NCI-H2107 treated with DMSO at 0.1 percent for 48 hours (cell line): Measurements from ENCODE around the gene AP4E1.
"Not testable (repeated sequence)": the region's sequence is repeated elsewhere in the genome, so short reads cannot be mapped to it uniquely, and the experiment has no call there.

ENCODE experiments used
- DNase-seq: peaks from one replicate; lab custom pipeline; 2025; ENCODE audit not compliant: unreplicated experiment; lab: John Stamatoyannopoulos, UW

AP4E1 gene

GRCh38 chr15:51016615-51017014 is 108.1 kb downstream of the AP4E1 start:
- no peak for DNase-seq

- no peak for DNase-seq
Measured at GRCh38 chr15:51022206-51022605, 113.7 kb downstream of the AP4E1 start.

DNA sequence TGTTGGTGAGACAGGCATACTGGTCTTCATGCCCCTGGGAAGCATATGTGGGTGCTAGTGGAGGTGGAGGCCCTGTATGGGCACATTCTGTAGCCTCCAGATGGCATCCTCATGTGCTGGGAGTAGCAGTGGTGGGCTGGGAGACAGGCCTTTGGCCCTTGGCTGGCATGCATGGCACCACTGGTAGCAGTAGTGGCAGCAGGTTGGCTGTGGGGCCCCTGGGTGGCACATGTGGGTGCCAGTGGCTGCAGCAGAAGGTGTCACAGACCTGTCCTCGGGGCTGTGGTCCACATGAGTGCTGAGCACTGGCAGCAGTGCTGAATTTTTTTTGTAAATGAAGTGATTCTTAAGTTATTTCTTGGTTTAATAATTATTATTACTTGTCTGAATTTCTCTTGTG is 115.0 kb downstream of the AP4E1 start:
- no peak for DNase-seq

DNA sequence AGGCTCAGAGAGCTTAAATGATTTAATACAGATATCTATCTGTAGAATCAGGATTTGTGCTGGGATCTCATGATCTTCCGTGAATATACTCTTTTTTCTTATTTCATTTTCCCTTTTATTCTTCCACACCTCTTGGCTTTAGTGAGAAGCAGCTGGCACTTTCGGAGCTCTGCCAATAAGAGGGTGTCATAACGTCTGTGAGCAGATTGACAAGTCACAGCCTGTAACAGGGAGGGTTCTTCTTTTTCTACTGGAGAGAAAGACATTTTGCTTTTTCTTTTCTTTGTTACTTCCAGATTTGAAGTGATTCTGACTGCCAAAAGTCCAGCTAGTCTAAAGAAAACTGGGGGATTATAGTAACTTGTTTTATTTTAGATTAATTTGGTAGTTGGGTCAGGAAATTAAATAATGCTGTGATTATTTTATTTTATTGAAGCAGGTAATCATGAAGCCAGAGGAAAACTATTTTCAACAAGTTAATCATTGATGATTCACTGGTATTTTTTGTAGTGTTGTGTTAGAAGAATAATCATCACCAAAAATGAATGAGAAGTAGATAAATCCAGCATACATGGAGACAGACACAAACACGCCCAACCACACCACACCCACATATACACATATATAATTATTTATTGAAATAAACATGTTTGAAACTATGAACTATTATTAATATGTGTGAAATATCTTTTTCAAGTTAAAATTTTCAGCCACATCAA is 116.4 kb downstream of the AP4E1 start:
- no peak for DNase-seq

DNA sequence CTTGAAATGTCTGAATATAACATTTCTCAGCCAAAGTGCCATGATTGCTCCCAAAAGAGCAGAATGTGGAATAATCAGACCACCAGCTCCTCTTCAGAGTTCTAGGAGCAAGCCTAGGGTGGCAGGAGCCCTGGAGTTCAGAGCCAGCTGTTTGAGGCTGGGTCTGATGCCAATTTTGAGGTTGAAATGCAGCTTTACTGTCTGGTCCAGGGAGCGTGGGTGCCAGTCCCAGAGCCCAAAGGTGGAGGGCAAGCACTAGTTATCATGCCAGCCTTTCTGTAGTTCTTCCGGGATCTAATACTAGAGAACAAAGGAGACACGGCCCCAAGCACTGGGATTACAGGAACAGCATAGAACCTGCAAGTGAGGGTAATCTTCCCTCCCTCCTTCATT is 117.0 kb downstream of the AP4E1 start:
- DNase-seq: no peak

DNA sequence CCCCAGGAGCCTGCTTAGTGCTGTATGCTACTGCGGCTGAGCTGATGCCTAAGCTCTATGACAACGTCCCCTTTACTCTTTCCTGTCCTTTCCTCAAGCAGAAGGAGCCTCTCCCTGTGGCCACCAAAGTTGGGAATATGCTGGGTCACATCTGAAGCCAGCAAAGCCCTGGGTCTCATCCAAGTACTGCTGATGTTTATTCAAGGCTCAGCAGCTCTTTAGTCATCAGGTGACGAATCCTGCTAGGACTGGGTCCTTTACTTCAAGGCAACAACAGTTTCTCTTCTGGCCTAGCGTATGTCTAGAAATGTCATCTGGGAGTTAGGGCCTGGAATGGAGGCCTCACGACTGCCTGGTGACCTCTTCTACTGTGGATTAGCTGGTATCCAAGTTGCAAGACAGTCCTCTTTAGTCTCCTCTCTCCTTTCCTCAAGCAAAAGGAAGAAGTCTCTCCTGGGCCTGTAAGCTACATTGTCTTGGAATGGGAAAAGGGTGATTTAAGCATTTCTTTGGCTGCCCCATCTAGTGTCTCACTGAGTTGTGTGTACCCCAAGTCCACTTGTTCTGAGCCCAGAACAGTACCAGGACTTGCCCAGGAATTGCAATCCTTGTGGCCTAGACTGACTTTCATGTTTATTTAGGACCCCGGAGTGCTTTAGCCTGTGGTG is 122.3 kb downstream of the AP4E1 start:
- DNase-seq: no peak

GRCh38 chr15:51037474-51037873 is 129.0 kb downstream of the AP4E1 start:
- not testable (repeated sequence) for DNase-seq

GRCh38 chr15:51038162-51038973 is 129.9 kb downstream of the AP4E1 start:
- DNase-seq: no peak

DNA sequence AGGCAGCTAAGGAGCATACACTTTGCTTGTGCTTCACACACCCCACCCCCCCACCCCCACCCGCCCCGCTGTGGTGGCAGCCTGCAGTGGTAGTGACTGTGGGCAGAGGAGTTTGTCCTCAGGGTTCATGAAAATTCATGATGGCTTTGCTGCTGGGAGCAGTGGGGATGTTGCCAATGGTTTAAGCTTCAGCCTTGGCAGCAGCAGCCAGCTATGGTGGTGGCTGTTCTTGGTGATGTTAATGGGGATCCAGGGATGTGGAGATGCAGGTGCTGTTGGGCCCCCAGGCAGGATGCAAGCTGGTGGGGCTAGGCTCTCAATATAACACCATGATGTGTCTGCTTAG is 130.5 kb downstream of the AP4E1 start:
- DNase-seq: no peak

GRCh38 chr15:51044037-51044727 is 135.7 kb downstream of the AP4E1 start:
- no peak for DNase-seq

GRCh38 chr15:51046016-51046415 is 137.5 kb downstream of the AP4E1 start:
- DNase-seq: no peak

- no peak for DNase-seq
Measured at GRCh38 chr15:51046799-51047449, 138.4 kb downstream of the AP4E1 start.

DNA sequence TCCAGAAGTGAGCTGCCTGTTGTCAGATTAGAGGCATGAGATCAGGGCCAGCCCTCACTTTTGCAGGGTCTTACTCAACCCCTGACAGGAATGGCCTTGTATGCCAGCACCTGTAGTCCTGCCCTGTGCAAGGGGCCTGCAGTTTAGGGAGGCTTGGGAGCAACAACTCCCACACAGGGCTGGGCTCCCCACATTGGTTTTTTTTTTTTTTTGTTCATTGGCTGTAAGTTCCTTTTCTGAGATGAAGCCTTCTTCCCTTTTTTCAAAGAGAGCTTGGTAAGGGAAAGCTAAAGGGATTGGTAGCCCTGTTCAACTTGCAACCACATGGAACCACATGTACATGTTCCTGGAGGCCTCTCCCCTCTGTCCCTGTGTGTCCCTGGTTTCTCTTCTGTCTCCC is 139.8 kb downstream of the AP4E1 start:
- no peak for DNase-seq

DNA sequence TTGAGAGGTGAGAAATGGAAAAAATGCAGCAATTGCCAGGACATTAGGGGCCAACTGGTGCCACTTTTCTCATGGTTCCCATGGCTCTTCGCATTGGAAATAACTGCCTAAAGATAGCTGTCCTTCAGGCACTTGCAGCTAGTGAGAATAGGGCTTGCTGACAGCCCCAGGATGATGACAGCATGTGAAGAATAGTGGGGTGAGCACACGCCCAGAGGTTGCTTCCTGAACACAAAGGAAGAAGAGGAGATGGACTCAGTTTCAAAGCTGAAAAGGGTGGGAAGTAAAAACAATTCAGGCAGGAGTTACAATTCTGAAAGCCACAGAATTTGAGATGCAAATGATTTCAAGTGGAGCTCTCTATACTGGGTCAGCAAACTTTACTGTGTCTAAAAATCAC is 140.6 kb downstream of the AP4E1 start:
- no peak for DNase-seq

- no peak for DNase-seq
Measured at GRCh38 chr15:51051776-51052175, 143.3 kb downstream of the AP4E1 start.

DNA sequence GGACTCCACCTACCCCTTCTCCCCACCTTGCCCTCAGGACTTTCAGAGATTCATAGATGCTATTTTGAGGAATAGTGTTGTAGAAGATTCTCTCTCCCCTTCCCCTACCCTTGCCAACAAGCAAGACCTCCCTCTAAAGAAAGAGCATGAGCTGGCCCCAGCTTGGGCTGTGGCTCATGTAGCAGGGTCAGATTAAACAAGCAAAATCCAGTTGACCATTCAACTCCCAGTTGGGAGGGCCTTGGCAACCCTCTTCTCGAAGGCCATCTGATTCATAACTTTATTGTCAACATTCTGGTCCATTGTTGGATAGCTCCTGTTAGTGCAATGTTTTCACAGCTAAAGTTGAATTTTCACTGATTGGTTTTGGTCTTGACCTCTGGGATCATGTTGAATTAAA is 145.1 kb downstream of the AP4E1 start:
- DNase-seq: no peak

GRCh38 chr15:51054535-51054934 is 146.1 kb downstream of the AP4E1 start:
- DNase-seq: no peak
